EL (cell line): ENCODE measurements around the gene NEB.
A peak's percentile ranks its signal among the peaks of the same experiment; 100 is the strongest.
"Not testable (repeated sequence)": the region's sequence is repeated elsewhere in the genome, so short reads cannot be mapped to it uniquely, and the experiment has no call there.

Source experiments
- DNase-seq: peaks from one replicate; pipeline ENCODE4 v3.0.0-alpha.2; 2016

NEB gene

GRCh38 chr2:151760139-151760650 is 25.9 kb upstream of the NEB start:
- DNase-seq = no peak

- DNase-seq = no peak
Observed at GRCh38 chr2:151758744-151759143, 24.5 kb upstream of the NEB start.

GRCh38 chr2:151757861-151758260 is 23.6 kb upstream of the NEB start:
- no peak for DNase-seq

GRCh38 chr2:151756820-151757219 is 22.5 kb upstream of the NEB start:
- DNase-seq = no peak

DNA sequence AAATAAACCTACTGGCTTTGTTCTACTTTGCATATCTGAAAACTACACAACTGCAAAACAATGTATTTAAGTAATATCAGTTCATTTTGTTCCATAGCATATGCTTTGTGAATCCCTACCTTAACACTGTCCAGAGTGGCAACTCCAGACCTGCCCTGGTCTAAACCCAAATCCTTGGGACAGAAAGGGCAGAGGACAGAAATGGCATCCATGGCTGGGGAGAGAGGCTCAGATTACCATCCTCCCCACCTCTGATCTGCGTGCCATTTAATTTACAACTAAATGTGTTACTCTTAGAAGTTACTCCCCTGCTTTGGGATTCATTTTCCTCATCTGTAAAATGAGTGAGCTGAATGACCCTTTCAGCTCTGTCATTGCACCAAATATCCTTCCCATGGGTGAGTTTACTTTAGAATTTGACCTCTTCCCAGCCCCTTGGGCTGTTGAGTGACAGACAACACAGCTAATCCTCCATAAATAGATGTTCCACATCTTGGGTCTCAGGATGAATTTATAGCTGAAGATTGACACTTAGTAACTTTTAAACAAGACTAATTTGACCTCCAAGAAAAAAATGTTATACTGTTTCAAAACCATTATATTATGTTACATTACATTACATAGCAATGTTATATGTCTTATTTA is 20.1 kb upstream of the NEB start:
- no peak for DNase-seq

DNA sequence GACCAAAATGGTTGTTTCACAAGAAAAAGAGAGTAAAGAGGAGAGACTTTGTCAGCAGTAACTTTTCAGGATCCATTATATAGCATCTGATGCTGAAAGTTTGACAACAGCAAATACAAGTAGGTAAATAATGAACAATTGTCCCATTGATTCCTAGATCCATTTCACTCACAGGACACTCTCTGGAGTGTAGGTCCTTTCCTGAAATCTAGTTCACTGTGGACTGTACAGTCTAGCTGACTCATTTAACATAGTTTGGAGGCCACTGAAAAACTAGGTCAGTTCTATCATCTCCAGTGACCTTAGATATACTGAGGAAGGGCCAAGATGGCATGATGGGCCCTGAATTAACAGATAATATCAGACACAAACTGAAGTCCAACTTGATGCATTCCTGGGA is 19.3 kb upstream of the NEB start:
- no peak for DNase-seq

- DNase-seq = not testable (repeated sequence)
Observed at GRCh38 chr2:151745261-151745660, 11.0 kb upstream of the NEB start.

GRCh38 chr2:151730262-151730975 is 3.9 kb downstream of the NEB start:
- DNase-seq = no peak

DNA sequence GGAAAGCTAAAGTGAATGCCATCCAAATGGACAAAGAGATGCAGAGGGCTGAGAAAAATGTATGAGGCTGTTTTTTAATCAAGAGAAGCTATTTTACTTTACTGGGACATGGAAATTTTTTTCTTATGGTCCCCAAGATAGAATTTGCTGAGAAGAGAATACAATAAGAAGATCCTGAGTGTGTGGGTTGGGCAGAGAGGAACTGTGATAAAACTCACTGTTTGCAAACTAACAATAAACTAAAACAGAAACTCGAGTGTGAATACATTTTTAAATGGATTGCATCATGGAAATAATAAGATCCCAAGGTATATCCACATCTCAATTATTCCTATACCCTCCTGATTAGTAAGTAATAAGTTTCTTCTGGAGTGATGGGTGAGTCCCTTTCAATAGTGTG is 4.4 kb downstream of the NEB start:
- no peak for DNase-seq

DNA sequence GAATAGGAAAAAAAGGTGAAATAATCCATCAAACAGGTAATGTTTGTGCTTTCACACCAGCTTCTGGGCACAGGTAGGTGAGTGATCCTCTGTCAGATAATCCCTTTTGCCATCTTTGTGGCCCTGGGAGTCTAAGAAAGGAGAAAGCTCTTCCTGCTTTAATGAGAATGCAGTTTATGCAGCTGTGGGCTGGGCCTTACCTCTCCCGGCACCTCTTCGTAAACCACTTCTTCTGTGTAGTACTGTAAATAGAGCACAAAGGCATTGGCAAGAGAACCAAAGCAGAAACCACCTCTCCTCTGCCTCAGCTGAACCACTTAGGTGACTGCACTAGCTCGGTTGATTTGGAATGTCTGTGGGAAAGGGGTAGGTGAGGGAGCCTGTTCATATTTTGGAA is 4.9 kb downstream of the NEB start:
- no peak for DNase-seq

- DNase-seq = no peak
Observed at GRCh38 chr2:151728804-151729414, 5.4 kb downstream of the NEB start.

DNA sequence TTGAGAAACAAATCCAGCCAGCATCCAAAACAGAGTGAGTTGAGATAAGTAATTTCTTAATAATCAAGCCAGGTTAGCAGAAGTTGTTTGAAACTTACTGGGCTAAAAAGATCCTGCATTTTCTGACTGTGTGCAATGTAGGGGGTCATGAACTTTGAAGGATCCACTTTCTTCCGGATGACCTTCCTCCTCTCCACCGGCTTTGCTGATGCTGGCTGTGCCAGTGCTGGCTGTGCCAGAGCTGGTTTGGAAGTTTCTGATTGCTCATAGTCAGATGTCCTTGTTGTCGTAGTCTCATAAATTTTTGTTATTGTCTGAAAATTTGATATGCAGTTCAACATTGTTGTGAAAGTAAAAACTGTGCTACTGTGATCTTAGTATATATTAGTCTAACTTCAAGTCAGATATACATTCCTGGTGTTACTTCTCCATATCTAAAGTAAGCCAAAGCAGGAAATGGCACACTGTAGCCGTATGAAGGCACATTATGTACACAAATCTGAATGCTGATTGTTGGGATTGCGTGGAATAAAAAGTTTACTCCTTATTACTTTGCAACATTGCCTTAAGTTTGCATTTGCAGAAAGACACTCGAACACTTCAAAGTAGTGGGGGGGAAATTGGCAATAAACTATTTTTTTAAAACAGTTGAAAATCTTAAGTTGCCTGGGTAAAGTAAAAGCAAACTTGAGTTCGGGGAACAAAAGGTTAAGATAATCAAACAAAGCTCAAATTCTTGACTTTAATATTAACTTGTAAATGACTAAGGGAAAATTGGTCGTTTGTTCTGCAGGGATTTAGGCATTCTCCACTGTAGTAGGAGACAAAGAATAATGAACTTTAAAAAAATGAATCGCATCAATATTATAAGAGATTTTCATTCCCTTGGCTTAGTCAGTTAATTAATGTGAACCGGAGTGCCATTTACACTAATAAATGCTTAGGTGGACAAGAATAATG is 6.4 kb downstream of the NEB start:
- no peak for DNase-seq

- no peak for DNase-seq
Observed at GRCh38 chr2:151721161-151721560, 13.1 kb downstream of the NEB start.

- DNase-seq = no peak
Observed at GRCh38 chr2:151720521-151720920, 13.8 kb downstream of the NEB start.

DNA sequence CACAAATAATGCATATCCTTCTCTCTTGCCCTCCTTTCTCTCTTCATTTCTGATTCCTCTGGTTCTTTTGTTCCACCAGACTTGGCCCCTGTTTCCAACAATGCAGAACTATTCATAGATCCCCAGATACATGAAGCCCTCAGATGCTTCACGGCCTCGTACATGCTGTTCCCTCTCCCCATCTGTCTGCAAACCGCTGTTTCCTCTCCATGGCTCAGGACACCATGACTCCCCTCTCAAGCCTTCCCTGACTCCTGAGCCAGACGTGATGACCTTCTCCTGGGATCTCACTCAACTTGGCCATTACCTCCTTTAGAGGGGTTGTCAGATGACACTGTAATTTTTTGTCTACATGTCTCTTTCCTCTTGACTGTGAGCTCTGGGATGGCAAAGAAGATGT is 15.5 kb downstream of the NEB start:
- DNase-seq = no peak

DNA sequence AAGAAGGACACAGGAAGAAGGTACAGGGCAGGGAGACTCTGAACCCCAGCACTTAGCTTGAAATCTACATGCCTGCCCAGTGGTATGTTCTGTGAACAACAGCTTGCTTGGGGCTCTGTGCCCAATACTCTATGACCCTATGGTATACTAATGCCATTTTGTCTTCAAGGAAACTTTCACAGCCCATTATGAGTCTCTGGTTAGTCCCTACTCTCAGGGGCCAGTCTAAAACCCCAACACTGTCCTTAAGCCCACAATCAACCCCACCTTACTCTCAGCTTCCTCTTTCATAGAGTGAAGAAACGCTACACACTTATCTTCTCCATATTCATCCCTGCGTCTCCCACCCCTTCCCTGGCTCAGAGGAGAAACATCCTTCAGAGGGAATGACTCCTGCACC is 16.0 kb downstream of the NEB start:
- DNase-seq = no peak

DNA sequence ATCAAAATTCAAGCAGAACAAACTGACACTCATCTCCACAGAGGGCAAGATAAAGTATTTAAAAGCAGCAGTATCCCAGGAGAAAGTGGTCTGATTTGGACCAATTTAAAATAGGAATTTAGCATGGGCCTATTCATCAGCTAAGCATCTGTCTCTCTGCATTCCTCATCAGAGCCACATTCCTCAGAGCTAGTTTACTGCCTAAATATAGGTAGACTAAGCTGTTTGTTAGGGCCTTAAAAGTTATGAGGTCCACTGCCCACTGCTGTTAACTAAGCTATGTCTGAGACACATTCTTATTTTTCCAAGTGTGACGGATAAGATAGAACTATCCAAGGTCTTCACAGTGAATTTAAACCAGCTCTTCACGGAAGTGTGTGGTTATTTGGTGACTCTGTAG is 17.6 kb downstream of the NEB start:
- peak; percentile 15 for DNase-seq

- DNase-seq = no peak
Observed at GRCh38 chr2:151713291-151713903, 20.9 kb downstream of the NEB start.

DNA sequence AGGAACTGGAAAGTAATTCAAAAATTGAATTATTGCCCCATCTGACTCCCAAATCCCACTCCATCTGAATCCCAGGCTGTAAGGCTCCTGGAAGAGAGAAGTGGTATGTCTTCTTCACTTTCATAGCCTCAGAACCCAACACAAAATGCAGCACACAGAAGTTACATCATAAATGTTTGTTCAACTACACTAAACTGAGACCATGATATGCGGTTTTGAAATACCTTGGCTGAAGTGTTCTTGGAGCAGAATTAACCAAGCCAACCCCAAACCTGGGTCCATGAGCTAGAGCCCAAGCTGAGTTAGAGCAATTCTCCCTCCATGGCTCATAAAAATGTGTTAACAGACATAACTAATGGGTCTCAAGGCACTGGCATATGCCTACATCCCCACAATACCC is 23.3 kb downstream of the NEB start:
- DNase-seq = no peak

DNA sequence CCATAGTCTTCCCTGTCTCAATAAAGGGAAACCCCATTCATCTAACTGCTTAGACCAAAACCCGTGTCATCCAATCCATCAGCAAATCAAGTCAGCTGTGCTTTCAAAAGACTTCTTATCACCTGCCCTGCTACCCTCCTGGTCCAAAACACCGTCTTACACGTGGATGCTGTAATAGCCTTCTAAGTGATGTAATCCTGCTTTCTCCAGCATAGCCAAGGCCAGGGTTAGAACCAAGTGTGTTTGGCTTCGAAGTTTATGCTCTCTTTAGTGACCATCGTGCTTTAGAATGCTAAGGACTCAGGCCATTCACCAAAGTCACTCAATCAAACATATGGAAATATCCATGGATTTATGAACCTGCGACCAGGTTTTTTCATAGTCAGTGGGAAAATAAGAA is 25.5 kb downstream of the NEB start:
- DNase-seq = no peak

GRCh38 chr2:151707857-151708256 is 26.4 kb downstream of the NEB start:
- no peak for DNase-seq

- not testable (repeated sequence) for DNase-seq
Observed at GRCh38 chr2:151704480-151704961, 29.8 kb downstream of the NEB start.
